ENCODE data around the gene MITF.

MITF gene

GRCh38 chr3:69961706-69962439 lies 222.6 kb downstream of the MITF start:
- Histone ChIP-seq H3K27me3 (ENCODE audit: insufficient read depth, low read length) (no peaks in the 10 kb centered on the region), H3F3A (ENCODE audit: insufficient read depth, low read length) (no peaks in the 10 kb centered on the region), H3K4me2 (ENCODE audit: low read length) (no peak overlapping the region), H3K36me3 (ENCODE audit: insufficient read depth, low read length) (no peaks in the 10 kb centered on the region), H2AFZ (ENCODE audit: low read length) (no peak overlapping the region), H3K4me3 (ENCODE audit: low read depth, low read length, poor library complexity, severe bottlenecking) (no peak overlapping the region), H3K9me3 (ENCODE audit: low read length) (no peaks in the 10 kb centered on the region), H3K4me1 (ENCODE audit: insufficient read depth, low read length, severe bottlenecking) (no peaks in the 10 kb centered on the region), H3K9me2 (ENCODE audit: low read depth, low read length) (no peaks in the 10 kb centered on the region), H3K27ac (ENCODE audit: low read depth, low read length, poor library complexity, severe bottlenecking) (no peak overlapping the region), H3K9ac (ENCODE audit: low read length) (no peak overlapping the region), H4K20me1 (ENCODE audit: insufficient read depth, low read length) (no peaks in the 10 kb centered on the region), H3K79me2 (ENCODE audit: insufficient read depth, low read length) (no peaks in the 10 kb centered on the region)
- TF ChIP-seq CTCF (IDR thresholded peaks at IDR 0.05; ENCODE audit: low read length) (no peak), EZH2 (IDR thresholded peaks at IDR 0.05; ENCODE audit: borderline replicate concordance, low read length) (no peak)

- no peaks in the 10 kb centered on the region for H3F3A ChIP-seq (ENCODE audit: insufficient read depth, low read length)
- H3K4me3 ChIP-seq (ENCODE audit: low read depth, low read length, poor library complexity, severe bottlenecking), result no peak overlapping the region
- TF ChIP-seq CTCF (IDR thresholded peaks at IDR 0.05; ENCODE audit: low read length) (no peak), EZH2 (IDR thresholded peaks at IDR 0.05; ENCODE audit: borderline replicate concordance, low read length) (no peak)
- H3K27ac ChIP-seq (ENCODE audit: low read depth, low read length, poor library complexity, severe bottlenecking), result no peak overlapping the region
- H3K4me2 ChIP-seq (ENCODE audit: low read length), result no peak overlapping the region
- no peaks in the 10 kb centered on the region for H3K4me1 ChIP-seq (ENCODE audit: insufficient read depth, low read length, severe bottlenecking)
- H3K9me3 ChIP-seq (ENCODE audit: low read length), result no peaks in the 10 kb centered on the region
- H3K9me2 ChIP-seq (ENCODE audit: low read depth, low read length), result no peaks in the 10 kb centered on the region
- no peak overlapping the region for H2AFZ ChIP-seq (ENCODE audit: low read length)
- no peaks in the 10 kb centered on the region for H4K20me1 ChIP-seq (ENCODE audit: insufficient read depth, low read length)
- H3K36me3 ChIP-seq (ENCODE audit: insufficient read depth, low read length), result no peaks in the 10 kb centered on the region
- no peaks in the 10 kb centered on the region for H3K27me3 ChIP-seq (ENCODE audit: insufficient read depth, low read length)
- H3K79me2 ChIP-seq (ENCODE audit: insufficient read depth, low read length), result no peaks in the 10 kb centered on the region
- H3K9ac ChIP-seq (ENCODE audit: low read length), result no peak overlapping the region
Measured at GRCh38 chr3:69963643-69964042, 224.4 kb downstream of the MITF start.

GRCh38 chr3:69967156-69967555 lies 227.9 kb downstream of the MITF start:
- H3K4me3 ChIP-seq (ENCODE audit: low read depth, low read length, poor library complexity, severe bottlenecking), result no peak overlapping the region
- H3K9me2 ChIP-seq (ENCODE audit: low read depth, low read length), result no peaks in the 10 kb centered on the region
- no peaks in the 10 kb centered on the region for H3F3A ChIP-seq (ENCODE audit: insufficient read depth, low read length)
- H3K79me2 ChIP-seq (ENCODE audit: insufficient read depth, low read length), result no peaks in the 10 kb centered on the region
- no peaks in the 10 kb centered on the region for H3K4me1 ChIP-seq (ENCODE audit: insufficient read depth, low read length, severe bottlenecking)
- no peak overlapping the region for H2AFZ ChIP-seq (ENCODE audit: low read length)
- no peaks in the 10 kb centered on the region for H3K27me3 ChIP-seq (ENCODE audit: insufficient read depth, low read length)
- H3K36me3 ChIP-seq (ENCODE audit: insufficient read depth, low read length), result no peaks in the 10 kb centered on the region
- TF ChIP-seq EZH2 (IDR thresholded peaks at IDR 0.05; ENCODE audit: borderline replicate concordance, low read length) (no peak), CTCF (IDR thresholded peaks at IDR 0.05; ENCODE audit: low read length) (no peak)
- H3K9ac ChIP-seq (ENCODE audit: low read length), result no peak overlapping the region
- H3K9me3 ChIP-seq (ENCODE audit: low read length), result no peaks in the 10 kb centered on the region
- no peak overlapping the region for H3K4me2 ChIP-seq (ENCODE audit: low read length)
- no peak overlapping the region for H3K27ac ChIP-seq (ENCODE audit: low read depth, low read length, poor library complexity, severe bottlenecking)
- no peaks in the 10 kb centered on the region for H4K20me1 ChIP-seq (ENCODE audit: insufficient read depth, low read length)

All from OCI-LY1 (cell line).